Placental epithelial cell (primary cell): ENCODE results near the gene LAMC3. TPM values are rescaled to one million over a fixed set of nuclear protein-coding genes. Genes with fewer than 3 reads are reported as not detected.

ENCODE experiments used
- small RNA-seq: library from RNA; depleted of rRNA; stranded (forward); fragments of <200 nt; gene quantifications from one replicate; pipeline ENCODE3, GENCODE V24; 2012
- total RNA-seq: library from RNA; depleted of rRNA; stranded (reverse); fragments of >200 nt; gene quantifications from 2 replicates; pipeline ENCODE4 v1.2.3, GENCODE V29; 2012

LAMC3 gene
- under 0.01 and 0.39 TPM in 2 replicates for total RNA-seq

DNA sequence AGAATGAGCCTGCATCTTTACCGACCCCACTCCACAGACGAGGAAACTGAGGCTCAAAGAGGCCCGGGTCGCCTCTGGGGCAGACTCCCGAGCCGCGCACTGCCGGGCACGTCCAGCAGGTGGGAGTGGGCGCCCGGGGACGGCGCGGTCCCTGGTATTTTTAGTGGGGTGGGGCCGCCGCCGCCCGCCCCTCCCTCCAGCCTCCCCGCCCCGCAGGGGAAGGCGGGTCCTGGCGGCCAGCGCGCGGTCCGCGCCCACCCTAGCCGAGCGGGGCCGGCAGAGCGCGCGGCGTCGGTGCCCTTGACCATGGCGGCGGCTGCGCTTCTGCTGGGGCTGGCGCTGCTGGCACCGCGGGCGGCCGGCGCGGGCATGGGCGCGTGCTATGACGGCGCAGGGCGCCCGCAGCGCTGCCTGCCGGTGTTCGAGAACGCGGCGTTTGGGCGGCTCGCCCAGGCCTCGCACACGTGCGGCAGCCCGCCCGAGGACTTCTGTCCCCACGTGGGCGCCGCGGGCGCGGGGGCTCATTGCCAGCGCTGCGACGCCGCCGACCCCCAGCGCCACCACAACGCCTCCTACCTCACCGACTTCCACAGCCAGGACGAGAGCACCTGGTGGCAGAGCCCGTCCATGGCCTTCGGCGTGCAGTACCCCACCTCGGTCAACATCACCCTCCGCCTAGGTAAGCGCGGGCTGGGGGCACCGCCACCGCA lies at the start of gene LAMC3:
TSS of gene LAMC3 (plus strand) at position 266 of the 710 bp plus-strand sequence. CDS start at position 307, 41 bp downstream.

DNA sequence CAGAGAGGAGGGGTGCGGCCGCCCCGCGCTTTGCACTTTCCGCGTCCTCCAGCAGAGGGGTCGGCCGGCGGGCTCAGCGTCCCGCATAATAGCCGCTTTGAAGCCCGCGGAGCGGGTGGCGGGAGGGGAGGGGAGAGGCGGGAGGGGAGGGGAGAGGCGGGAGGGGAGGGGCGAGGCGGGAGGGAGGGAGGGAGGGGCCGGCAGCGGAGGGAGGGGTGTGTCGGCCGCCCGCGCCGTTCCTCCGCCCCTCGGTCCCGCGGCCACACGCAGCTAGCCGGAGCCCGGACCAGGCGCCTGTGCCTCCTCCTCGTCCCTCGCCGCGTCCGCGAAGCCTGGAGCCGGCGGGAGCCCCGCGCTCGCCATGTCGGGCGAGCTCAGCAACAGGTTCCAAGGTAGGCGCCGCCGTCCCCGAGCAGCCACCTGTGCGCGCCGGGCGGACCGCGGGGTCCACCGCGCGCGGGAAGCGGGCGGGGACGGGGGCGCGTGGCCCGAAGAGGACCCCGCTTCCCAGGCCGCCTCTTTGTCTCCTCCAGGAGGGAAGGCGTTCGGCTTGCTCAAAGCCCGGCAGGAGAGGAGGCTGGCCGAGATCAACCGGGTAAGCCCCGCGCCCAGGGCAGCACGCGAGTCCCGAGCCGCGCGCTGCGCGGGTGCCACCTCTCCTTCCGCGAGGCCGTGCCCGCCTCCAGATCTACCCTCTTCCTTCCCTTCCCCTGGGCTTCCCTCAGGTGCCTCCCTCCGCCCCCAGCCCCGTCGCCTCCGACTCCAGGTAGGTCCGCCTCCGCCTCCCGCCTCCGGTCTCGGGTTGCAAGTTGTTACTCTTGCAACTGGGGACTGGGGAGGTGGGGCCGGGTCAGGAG lies 87.5 kb downstream of the LAMC3 start, which contains the start of gene AIF1L:
TSS of gene AIF1L (plus strand) at position 263 of the 857 bp plus-strand sequence. CDS start at position 362, 99 bp downstream.

DNA sequence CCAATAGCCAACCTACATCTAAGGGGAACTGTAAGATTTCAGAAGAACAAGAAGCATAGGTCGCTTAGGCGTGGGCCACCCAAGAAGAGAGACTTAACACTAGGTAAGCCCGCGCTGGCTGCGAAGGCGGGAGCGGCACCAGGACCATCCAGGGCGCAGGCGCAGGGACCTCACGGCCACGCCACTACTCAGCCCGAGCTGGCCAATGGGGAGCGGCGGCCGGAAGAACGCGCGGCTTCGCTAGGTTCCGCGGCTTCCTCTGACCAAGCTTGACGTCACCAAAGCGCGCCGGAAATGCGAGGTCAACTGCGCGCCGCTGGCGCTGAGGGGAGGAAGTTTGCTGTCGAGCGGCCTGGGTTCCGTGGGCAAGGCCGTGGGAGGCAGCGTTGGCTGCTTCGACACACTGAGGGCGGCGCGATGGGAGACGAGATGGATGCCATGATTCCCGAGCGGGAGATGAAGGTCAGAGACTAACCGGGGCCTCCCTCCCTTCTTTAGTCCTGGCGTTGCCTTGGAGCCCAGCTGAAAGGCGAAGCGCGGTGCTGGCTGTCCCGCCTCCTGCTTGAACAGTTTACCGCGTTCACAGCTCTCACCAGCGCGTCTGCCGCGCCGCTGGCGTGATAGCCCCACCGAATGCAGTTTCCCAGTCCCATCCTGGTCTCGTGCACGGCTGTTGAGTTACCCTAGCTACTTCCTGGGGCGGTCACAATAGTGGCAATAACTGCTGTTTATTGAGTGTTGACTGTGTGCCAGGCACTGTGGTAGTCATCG lies 116.5 kb downstream of the LAMC3 start, which contains the start of gene NUP214:
TSS of gene NUP214 (plus strand) at position 299 of the 771 bp plus-strand sequence. CDS start at position 418, 119 bp downstream.

Small RNA genes within 50 kb of the gene (small RNA-seq; reads per million reads assigned to genes)
- gene RF00322, result not detected
- gene RNU6-881P, result not detected

Other genes with a start within 250 kb of the LAMC3 start
- 39.7 and 44.8 TPM in 2 replicates for gene ABL1, start 173.9 kb upstream of the LAMC3 start, total RNA-seq
- not detected in 2 replicates for gene QRFP, start 112.4 kb upstream of the LAMC3 start, total RNA-seq
- 0.33 and 0.79 TPM in 2 replicates for gene FIBCD1, start 69.9 kb upstream of the LAMC3 start, total RNA-seq
- 39.0 and 48.7 TPM in 2 replicates for gene AIF1L, start 87.4 kb downstream of the LAMC3 start, total RNA-seq
- 24.0 and 24.7 TPM in 2 replicates for gene NUP214, start 116.4 kb downstream of the LAMC3 start, total RNA-seq